AG04450 (cell line): Measurements from ENCODE around the gene TNFAIP6. TPM values are rescaled to one million over a fixed set of nuclear protein-coding genes. Genes with fewer than 3 reads are reported as not detected.
A peak's percentile ranks its signal among the peaks of the same experiment; 100 is the strongest.

Source experiments
- CTCF ChIA-PET: fragments of 300-600, 350-600 bp; formaldehyde crosslinking; extraction: SDS; loops from one replicate; lab custom pipeline; 2022; ENCODE audit warnings: antibody characterized with exemption, inconsistent platforms; lab: Charles Lee
- POLR2A ChIA-PET: fragments of 350-600 bp; formaldehyde crosslinking; extraction: SDS; loops from one replicate; lab custom pipeline; 2021; ENCODE audit warnings: antibody characterized with exemption, inconsistent platforms; lab: Yijun Ruan, JAX
- DNase-seq: peaks from one replicate; pipeline ENCODE4 v3.0.0-alpha.2; 2011; ENCODE audit warnings: low read depth, low spot score
- H3K27ac ChIP-seq: one replicate; pipeline ENCODE4 v1.5.1; 2012; ENCODE audit warnings: low read depth, low read length, control low read depth
- H3K27me3 ChIP-seq: one replicate; pipeline ENCODE4 v1.6.0; 2012; ENCODE audit warnings: low read length; ENCODE audit not compliant: control insufficient read depth, insufficient read depth
- H3K4me3 ChIP-seq: 2 replicates; pipeline ENCODE4 v1.5.1; 2011; ENCODE audit warnings: mild to moderate bottlenecking, low read depth, low read length, control low read depth
- H3K9me3 ChIP-seq: 2 replicates; pipeline ENCODE4 v1.5.1; 2012; ENCODE audit warnings: low read length; ENCODE audit not compliant: control insufficient read depth, insufficient read depth
- CTCF ChIP-seq: IDR thresholded peaks from 2 replicates; pipeline ENCODE4 v1.5.1; 2011; ENCODE audit warnings: low read depth, low read length, control low read depth, inconsistent platforms
- polyA plus RNA-seq: library from polyadenylated mRNA; depleted of rRNA; stranded (reverse); fragments of >200 nt; gene quantifications from 2 replicates; pipeline ENCODE4 v1.2.3, GENCODE V29; 2011

The TNFAIP6 gene
- polyA plus RNA-seq, 1 experiment, result 24.6 TPM

GRCh38 chr2:151374436-151374835 is 17.0 kb downstream of the TNFAIP6 start:
- no peak for TF ChIP-seq CTCF
- no peaks in the 10 kb centered on the region for H3K27me3 ChIP-seq
- ChIA-PET CTCF (no interaction called here), POLR2A (interaction anchor here (0.6 kb wide), 1 partner anchor 16 kb away, joined by 3 read pairs; no protein-coding TSS in a partner anchor)
- no peaks in the 10 kb centered on the region for H3K9me3 ChIP-seq
- DNase-seq, result peak; percentile 47
- peak overlapping the region; percentile 39 for H3K27ac ChIP-seq
- H3K4me3 ChIP-seq, result no peak overlapping the region

- Histone ChIP-seq H3K9me3 (no peaks in the 10 kb centered on the region), H3K27ac (no peak overlapping the region), H3K4me3 (no peak overlapping the region), H3K27me3 (no peaks in the 10 kb centered on the region)
- DNase-seq, result no peak
- ChIA-PET POLR2A (no interaction called here), CTCF (interaction anchor here (0.6 kb wide), 1 partner anchor 13 kb away, joined by 3 read pairs; no protein-coding TSS in a partner anchor)
- no peak for TF ChIP-seq CTCF
These were observed 21.8 kb downstream of the TNFAIP6 start for GRCh38 chr2:151379169-151379568.

GRCh38 chr2:151380580-151381235 is 23.3 kb downstream of the TNFAIP6 start:
- no peak overlapping the region for H3K4me3 ChIP-seq
- H3K27me3 ChIP-seq, result no peaks in the 10 kb centered on the region
- ChIA-PET CTCF (no interaction called here), POLR2A (interaction anchor here (0.7 kb wide), 1 partner anchor 35 kb away, joined by 3 read pairs; no protein-coding TSS in a partner anchor)
- DNase-seq, result no peak
- no peak for TF ChIP-seq CTCF
- H3K27ac ChIP-seq, result no peak overlapping the region
- no peaks in the 10 kb centered on the region for H3K9me3 ChIP-seq

GRCh38 chr2:151381266-151381665 is 23.9 kb downstream of the TNFAIP6 start:
- no peak overlapping the region for H3K27ac ChIP-seq
- TF ChIP-seq CTCF, result no peak
- no peaks in the 10 kb centered on the region for H3K27me3 ChIP-seq
- ChIA-PET POLR2A (interaction anchor here (0.7 kb wide), 1 partner anchor 35 kb away, joined by 3 read pairs; no protein-coding TSS in a partner anchor), CTCF (no interaction called here)
- no peak for DNase-seq
- H3K9me3 ChIP-seq, result no peaks in the 10 kb centered on the region
- no peak overlapping the region for H3K4me3 ChIP-seq

GRCh38 chr2:151388011-151388410 is 30.6 kb downstream of the TNFAIP6 start:
- Histone ChIP-seq H3K9me3 (peaks cover 6% of the 10 kb centered on the region; the same call in 1 of the 2 replicates), H3K27ac (no peak overlapping the region), H3K27me3 (no peaks in the 10 kb centered on the region), H3K4me3 (no peak overlapping the region)
- no peak for TF ChIP-seq CTCF
- ChIA-PET POLR2A (no interaction called here), CTCF (no interaction called here)
- DNase-seq, result no peak
